C4-2B (cell line): ENCODE data around the gene CRACR2A.

Experiments
- ZFX ChIP-seq: fragments of 450-650 bp; IDR thresholded peaks from 2 replicates; pipeline ENCODE4 v1.6.1; 2017
- TF ChIP-seq, protein P1 (sequence below): fragments of 450-650 bp; conservative IDR thresholded peaks from 2 replicates; pipeline ENCODE4 v1.5.1; 2017; ENCODE audit warnings: mild to moderate bottlenecking

DNA sequence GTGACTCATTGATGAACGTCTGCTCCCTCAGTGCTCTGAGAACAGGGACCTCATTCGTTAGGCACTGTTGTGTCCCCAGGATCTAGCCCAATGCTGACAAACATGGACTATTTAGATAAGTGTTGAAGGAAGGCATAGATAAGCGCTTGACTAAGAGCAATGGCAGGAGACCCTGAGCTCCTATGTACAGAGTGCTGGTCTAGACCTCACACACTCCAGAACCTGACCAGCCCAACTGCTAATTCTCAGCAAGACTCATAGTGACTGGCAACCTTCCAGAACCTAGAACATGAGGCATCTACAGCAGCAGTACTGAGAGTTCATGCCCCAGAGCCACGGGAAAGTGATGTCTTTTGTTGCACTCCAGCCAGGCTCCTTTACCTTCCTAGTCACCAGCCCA lies 69.2 kb downstream of the CRACR2A start:
- TF ChIP-seq, protein P1, sequence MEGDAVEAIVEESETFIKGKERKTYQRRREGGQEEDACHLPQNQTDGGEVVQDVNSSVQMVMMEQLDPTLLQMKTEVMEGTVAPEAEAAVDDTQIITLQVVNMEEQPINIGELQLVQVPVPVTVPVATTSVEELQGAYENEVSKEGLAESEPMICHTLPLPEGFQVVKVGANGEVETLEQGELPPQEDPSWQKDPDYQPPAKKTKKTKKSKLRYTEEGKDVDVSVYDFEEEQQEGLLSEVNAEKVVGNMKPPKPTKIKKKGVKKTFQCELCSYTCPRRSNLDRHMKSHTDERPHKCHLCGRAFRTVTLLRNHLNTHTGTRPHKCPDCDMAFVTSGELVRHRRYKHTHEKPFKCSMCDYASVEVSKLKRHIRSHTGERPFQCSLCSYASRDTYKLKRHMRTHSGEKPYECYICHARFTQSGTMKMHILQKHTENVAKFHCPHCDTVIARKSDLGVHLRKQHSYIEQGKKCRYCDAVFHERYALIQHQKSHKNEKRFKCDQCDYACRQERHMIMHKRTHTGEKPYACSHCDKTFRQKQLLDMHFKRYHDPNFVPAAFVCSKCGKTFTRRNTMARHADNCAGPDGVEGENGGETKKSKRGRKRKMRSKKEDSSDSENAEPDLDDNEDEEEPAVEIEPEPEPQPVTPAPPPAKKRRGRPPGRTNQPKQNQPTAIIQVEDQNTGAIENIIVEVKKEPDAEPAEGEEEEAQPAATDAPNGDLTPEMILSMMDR = no peak
- no peak for TF ChIP-seq ZFX
